Suprapubic skin (tissue), 4 donors: ENCODE results near the gene ARFGAP1. TPM values are rescaled to one million over a fixed set of nuclear protein-coding genes. Genes with fewer than 3 reads are reported as not detected.
"Not testable (repeated sequence)": the region's sequence is repeated elsewhere in the genome, so short reads cannot be mapped to it uniquely, and the experiment has no call there.

Experiments
- DNase-seq, 2 donors: peaks; one replicate each; pipeline ENCODE4 v3.0.0-alpha.2; 2019; ENCODE audit warnings: low spot score in 2 of 2
- H3K27ac ChIP-seq: fragments of 200-600 bp; sonication (generic); one replicate; pipeline ENCODE4 v1.5.1; 2019
- H3K27me3 ChIP-seq: fragments of 200-600 bp; sonication (generic); one replicate; pipeline ENCODE4 v1.5.1; 2019
- H3K36me3 ChIP-seq: fragments of 200-600 bp; sonication (generic); one replicate; pipeline ENCODE4 v1.5.1; 2019
- H3K4me1 ChIP-seq: fragments of 200-600 bp; sonication (generic); one replicate; pipeline ENCODE4 v1.5.1; 2019
- H3K4me3 ChIP-seq: fragments of 200-600 bp; sonication (generic); one replicate; pipeline ENCODE4 v1.5.1; 2019; ENCODE audit warnings: mild to moderate bottlenecking
- H3K9me3 ChIP-seq: fragments of 200-600 bp; sonication (generic); one replicate; pipeline ENCODE4 v1.5.1; 2019
- CTCF ChIP-seq, 2 donors: fragments of 200-600 bp in 1 of 2; fragments of 450-650 bp in 1 of 2; sonication (generic) in 1 of 2; IDR thresholded peaks; one replicate each; pipeline ENCODE4 v1.5.1; 2016 to 2019; ENCODE audit warnings: antibody characterized with exemption in 2 of 2, mild to moderate bottlenecking in 1 of 2, moderate library complexity in 1 of 2
- EP300 ChIP-seq: sonication (generic); formaldehyde crosslinking; IDR thresholded peaks from one replicate; pipeline ENCODE4 v1.6.1; 2017; ENCODE audit warnings: antibody characterized with exemption
- POLR2A ChIP-seq, 2 donors: fragments of 450-650 bp; IDR thresholded peaks; one replicate each; pipeline ENCODE4 v1.6.1; 2017; ENCODE audit warnings: antibody characterized with exemption in 2 of 2, mild to moderate bottlenecking in 2 of 2, moderate library complexity in 2 of 2
- POLR2AphosphoS5 ChIP-seq, 3 donors: sonication (generic); formaldehyde crosslinking; IDR thresholded peaks; one replicate each; pipeline ENCODE4 v1.6.1; 2017; ENCODE audit warnings: antibody characterized with exemption in 3 of 3
- WGBS: methylation state at CpG from one replicate; pipeline ENCODE4 v1.1.5; 2018; 5-methylcytosine and 5-hydroxymethylcytosine counted together
- total RNA-seq, 4 donors: library from RNA; depleted of rRNA; stranded (reverse); fragments of >200 nt; gene quantifications; one replicate each; pipeline ENCODE4 v1.1.0, GENCODE V29; 2016

ARFGAP1 gene
- total RNA-seq, 4 donors from 2014 or later, result 38.6 to 84.9 (median 43.4) TPM

DNA sequence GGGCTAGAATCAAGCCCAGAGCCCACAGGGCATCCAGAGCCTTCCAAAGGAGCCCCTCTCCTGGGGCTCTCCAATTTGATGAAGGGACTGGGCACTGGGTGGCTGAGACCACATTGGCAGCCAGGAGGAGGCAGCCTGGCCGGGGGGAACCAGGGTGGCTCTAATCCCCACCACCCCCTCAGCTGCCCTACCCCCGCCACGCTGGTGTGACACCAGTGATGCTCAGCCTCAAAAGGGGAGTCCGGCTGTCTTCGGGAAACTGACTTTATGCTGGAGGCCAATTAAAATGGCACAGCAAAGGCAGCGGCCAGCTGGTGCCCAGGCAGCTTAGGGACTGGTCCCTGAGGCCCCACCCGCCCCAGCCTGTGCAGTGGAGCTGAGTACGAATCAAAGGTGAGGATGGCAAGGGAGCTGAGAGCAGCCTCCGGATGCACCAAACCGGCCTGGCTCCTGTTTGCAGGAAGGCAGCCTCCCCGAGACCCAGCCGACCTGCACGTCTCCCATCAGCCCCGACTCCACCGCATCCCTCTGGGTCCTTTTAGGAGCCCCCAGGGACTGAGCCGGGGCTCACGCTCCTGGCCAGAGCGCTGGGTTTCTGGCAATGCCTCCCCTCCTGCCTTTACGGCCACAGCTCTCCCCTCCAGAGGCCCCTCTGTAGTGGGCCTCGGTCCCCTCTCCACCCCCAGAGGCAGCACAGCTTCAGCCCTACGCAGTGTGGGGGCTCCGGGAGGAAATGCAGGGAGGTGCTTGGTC lies 60.1 kb downstream of the ARFGAP1 start:
- peaks cover 15% of the 10 kb centered on the region for H3K4me1 ChIP-seq
- no peak overlapping the region for H3K27ac ChIP-seq
- TF ChIP-seq EP300 (no peak), POLR2A (IDR thresholded peaks at IDR 0.05) (no peak), POLR2AphosphoS5 (IDR thresholded peaks at IDR 0.05) (no peak), CTCF (IDR thresholded peaks at IDR 0.05) (no peak)
- H3K36me3 ChIP-seq, result no peaks in the 10 kb centered on the region
- no peak overlapping the region for H3K4me3 ChIP-seq
- WGBS, result 76% methylated on average over 3 of the region's 22 CpGs
- peaks cover 69% of the 10 kb centered on the region for H3K27me3 ChIP-seq
- H3K9me3 ChIP-seq, result no peaks in the 10 kb centered on the region
- DNase-seq, result no peak

- Histone ChIP-seq H3K4me3 (no peak overlapping the region), H3K4me1 (peaks cover 15% of the 10 kb centered on the region), H3K9me3 (no peaks in the 10 kb centered on the region), H3K27me3 (peaks cover 73% of the 10 kb centered on the region), H3K27ac (no peak overlapping the region), H3K36me3 (no peaks in the 10 kb centered on the region)
- TF ChIP-seq POLR2A (IDR thresholded peaks at IDR 0.05), result no peak
- TF ChIP-seq CTCF (IDR thresholded peaks at IDR 0.05), result no peak
- TF ChIP-seq EP300, result no peak
- no peak for TF ChIP-seq POLR2AphosphoS5 (IDR thresholded peaks at IDR 0.05)
- DNase-seq, result no peak
- 48% methylated on average over 11 of the region's 19 CpGs for WGBS
Observed at GRCh38 chr20:63333241-63333836, 60.7 kb downstream of the ARFGAP1 start.

GRCh38 chr20:63334356-63334755 lies 61.7 kb downstream of the ARFGAP1 start:
- no peak for DNase-seq
- Histone ChIP-seq H3K4me3 (no peak overlapping the region), H3K36me3 (no peaks in the 10 kb centered on the region), H3K27me3 (peaks cover 72% of the 10 kb centered on the region), H3K9me3 (no peaks in the 10 kb centered on the region), H3K27ac (no peak overlapping the region), H3K4me1 (peaks cover 15% of the 10 kb centered on the region)
- TF ChIP-seq EP300 (no peak), CTCF (IDR thresholded peaks at IDR 0.05) (no peak), POLR2A (IDR thresholded peaks at IDR 0.05) (no peak), POLR2AphosphoS5 (IDR thresholded peaks at IDR 0.05) (no peak)
- 69% methylated on average over 8 of the region's 8 CpGs for WGBS

- Histone ChIP-seq H3K27me3 (peaks cover 72% of the 10 kb centered on the region), H3K4me1 (peaks cover 15% of the 10 kb centered on the region)
- not testable (repeated sequence) for DNase-seq, H3K9me3 ChIP-seq, H3K4me3 ChIP-seq, H3K27ac ChIP-seq, H3K36me3 ChIP-seq
- 100% methylated on average over 4 of the region's 9 CpGs for WGBS
Observed at GRCh38 chr20:63335060-63335459, 62.4 kb downstream of the ARFGAP1 start.

DNA sequence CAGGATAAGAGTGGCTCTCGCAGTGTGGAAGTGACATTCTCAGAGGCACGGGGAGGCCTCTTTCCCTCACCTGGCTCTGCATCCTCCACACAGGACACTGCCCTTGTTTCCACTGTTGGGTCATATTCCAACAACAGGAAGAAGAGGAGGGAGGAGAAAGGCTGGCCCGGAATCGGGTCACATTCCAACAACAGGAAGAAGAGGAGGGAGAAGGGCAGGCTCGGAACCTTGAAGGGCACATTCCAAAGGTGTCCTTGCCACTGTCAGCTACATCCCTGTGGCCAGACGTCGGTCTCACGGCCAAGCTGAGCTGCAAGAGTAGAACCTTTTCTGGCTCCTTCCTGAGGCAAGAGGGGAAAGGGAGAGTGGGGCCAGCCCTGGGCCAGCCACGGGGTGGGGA lies 63.1 kb downstream of the ARFGAP1 start:
- DNase-seq, result no peak
- no peaks in the 10 kb centered on the region for H3K36me3 ChIP-seq
- 63% methylated on average over 8 of the region's 9 CpGs for WGBS
- H3K9me3 ChIP-seq, result no peaks in the 10 kb centered on the region
- no peak for TF ChIP-seq CTCF (IDR thresholded peaks at IDR 0.05)
- TF ChIP-seq POLR2AphosphoS5 (IDR thresholded peaks at IDR 0.05), result no peak
- TF ChIP-seq POLR2A (IDR thresholded peaks at IDR 0.05), result no peak
- H3K27ac ChIP-seq, result no peak overlapping the region
- no peak overlapping the region for H3K4me3 ChIP-seq
- peaks cover 70% of the 10 kb centered on the region for H3K27me3 ChIP-seq
- peaks cover 12% of the 10 kb centered on the region for H3K4me1 ChIP-seq
